OCI-LY3 (cell line): ENCODE measurements around the gene VMP1.
A peak's percentile ranks its signal among the peaks of the same experiment; 100 is the strongest.
"Not testable (repeated sequence)": the region's sequence is repeated elsewhere in the genome, so short reads cannot be mapped to it uniquely, and the experiment has no call there.

Experiments
- H2AFZ ChIP-seq: fragments of 200-600, 300-600 bp; shearing (Covaris generic); 2 replicates; pipeline ENCODE4 v1.6.0; 2014; ENCODE audit warnings: antibody characterized with exemption, low read depth, low read length
- H3K27ac ChIP-seq: fragments of 200-600, 300-600 bp; sonication (generic); 2 replicates; pipeline ENCODE4 v1.5.1; 2014; ENCODE audit warnings: mild to moderate bottlenecking, low read length, moderate library complexity, mixed read lengths
- H3K27me3 ChIP-seq: fragments of 200-600, 300-600 bp; sonication (generic); 2 replicates; pipeline ENCODE4 v1.6.1; 2014; ENCODE audit warnings: low read depth, low read length, mixed read lengths
- H3K36me3 ChIP-seq: fragments of 200-600, 300-600 bp; sonication (generic); replicated peaks from 2 replicates; pipeline ENCODE3; 2014; ENCODE audit warnings: low read depth, low read length, mixed read lengths
- H3K4me1 ChIP-seq: fragments of 300-600, 200-600 bp; sonication (generic); 2 replicates; pipeline ENCODE4 v1.6.1; 2014; ENCODE audit warnings: low read length, mixed read lengths
- H3K4me2 ChIP-seq: fragments of 200-600, 300-600 bp; sonication (generic); 2 replicates; pipeline ENCODE4 v1.6.1; 2014; ENCODE audit warnings: low read length, mixed read lengths
- H3K4me3 ChIP-seq: fragments of 300-600, 200-600 bp; sonication (generic); 2 replicates; pipeline ENCODE4 v1.5.1; 2014; ENCODE audit warnings: antibody characterized with exemption, mild to moderate bottlenecking, low read length, moderate library complexity
- H3K79me2 ChIP-seq: fragments of 300-600, 200-600 bp; shearing (Covaris generic); 2 replicates; pipeline ENCODE4 v1.6.1; 2014; ENCODE audit warnings: mild to moderate bottlenecking, low read length, mixed read lengths
- H3K9ac ChIP-seq: fragments of 300-600, 200-600 bp; shearing (Covaris generic); 2 replicates; pipeline ENCODE4 v1.6.0; 2014; ENCODE audit warnings: mild to moderate bottlenecking, low read length, moderate library complexity
- H3K9me3 ChIP-seq: fragments of 200-600, 300-600 bp; shearing (Covaris generic); 2 replicates; pipeline ENCODE4 v1.6.1; 2014; ENCODE audit warnings: low read length, mixed read lengths; ENCODE audit not compliant: insufficient read depth
- H4K20me1 ChIP-seq: fragments of 200-600, 300-600 bp; sonication (generic); 2 replicates; pipeline ENCODE4 v1.6.1; 2016; ENCODE audit warnings: low read length, mixed read lengths; ENCODE audit not compliant: insufficient read depth
- CTCF ChIP-seq: fragments of 200-600, 300-600 bp; sonication (generic); IDR thresholded peaks from 2 replicates; pipeline ENCODE4 v1.5.1; 2014; ENCODE audit warnings: antibody characterized with exemption, low read length, low read depth
- EZH2phosphoT487 ChIP-seq: fragments of 200-600 bp; shearing (Covaris generic); IDR thresholded peaks from 2 replicates; pipeline ENCODE4 v1.6.1; 2018; ENCODE audit warnings: antibody characterized with exemption, mixed run types, low read depth

Gene VMP1

GRCh38 chr17:59838052-59838916 is 130.8 kb downstream of the VMP1 start:
- no peak for TF ChIP-seq EZH2phosphoT487
- TF ChIP-seq CTCF = no peak
- Histone ChIP-seq H4K20me1 (peaks cover 29% of the 10 kb centered on the region), H3K79me2 (peaks cover 53% of the 10 kb centered on the region), H3K36me3 (peaks cover 36% of the 10 kb centered on the region), H3K27me3 (peaks cover 14% of the 10 kb centered on the region; the same call in 1 of the 2 replicates), H3K9ac (peak overlapping the region; percentile 99), H3K4me3 (peak overlapping the region; percentile 96), H3K9me3 (no peaks in the 10 kb centered on the region), H3K27ac (peak overlapping the region; percentile 99), H3K4me2 (peak overlapping the region; percentile 75), H3K4me1 (peaks cover 40% of the 10 kb centered on the region), H2AFZ (no peak overlapping the region)

GRCh38 chr17:59839651-59840328 is 132.3 kb downstream of the VMP1 start:
- peaks cover 36% of the 10 kb centered on the region for H3K36me3 ChIP-seq
- peaks cover 48% of the 10 kb centered on the region for H3K79me2 ChIP-seq
- peak overlapping the region; percentile 99 for H3K9ac ChIP-seq
- H3K9me3 ChIP-seq = no peaks in the 10 kb centered on the region
- TF ChIP-seq EZH2phosphoT487 = no peak
- TF ChIP-seq CTCF = no peak
- peak overlapping the region; percentile 99 for H3K27ac ChIP-seq
- H3K27me3 ChIP-seq = peaks cover 14% of the 10 kb centered on the region; the same call in 1 of the 2 replicates
- peak overlapping the region; percentile 75 for H3K4me2 ChIP-seq
- H4K20me1 ChIP-seq = peaks cover 29% of the 10 kb centered on the region
- H3K4me3 ChIP-seq = peak overlapping the region; percentile 96
- H3K4me1 ChIP-seq = peaks cover 48% of the 10 kb centered on the region
- no peak overlapping the region for H2AFZ ChIP-seq

- H3K27ac ChIP-seq = peak overlapping the region; percentile 99
- H3K4me1 ChIP-seq = peaks cover 51% of the 10 kb centered on the region
- peaks cover 48% of the 10 kb centered on the region for H3K79me2 ChIP-seq
Measured at GRCh38 chr17:59840329-59841090, 133.1 kb downstream of the VMP1 start.

GRCh38 chr17:59841091-59841881 is 133.8 kb downstream of the VMP1 start:
- Histone ChIP-seq H3K79me2 (peaks cover 47% of the 10 kb centered on the region), H3K36me3 (peaks cover 36% of the 10 kb centered on the region), H3K27me3 (peaks cover 14% of the 10 kb centered on the region; the same call in 1 of the 2 replicates), H3K9ac (peak overlapping the region; percentile 99), H4K20me1 (peaks cover 29% of the 10 kb centered on the region), H3K4me1 (peaks cover 52% of the 10 kb centered on the region), H3K27ac (peak overlapping the region; percentile 99), H3K4me3 (peak overlapping the region; percentile 96), H3K4me2 (peak overlapping the region; percentile 75)
- H3K9me3 ChIP-seq, H2AFZ ChIP-seq: not testable (repeated sequence)

More at GRCh38 chr17:59840329-59841090, 133.1 kb downstream of the VMP1 start:
- Histone ChIP-seq H3K27me3 (peaks cover 14% of the 10 kb centered on the region; the same call in 1 of the 2 replicates), H4K20me1 (peaks cover 29% of the 10 kb centered on the region), H3K4me2 (peak overlapping the region; percentile 75), H2AFZ (no peak overlapping the region), H3K9ac (peak overlapping the region; percentile 99), H3K36me3 (peaks cover 36% of the 10 kb centered on the region), H3K4me3 (peak overlapping the region; percentile 96), H3K9me3 (no peaks in the 10 kb centered on the region)
- TF ChIP-seq EZH2phosphoT487 (no peak), CTCF (no peak)

GRCh38 chr17:59841882-59842263 is 134.4 kb downstream of the VMP1 start:
- Histone ChIP-seq H3K4me3 (peak overlapping the region; percentile 96), H4K20me1 (peaks cover 29% of the 10 kb centered on the region), H3K27ac (peak overlapping the region; percentile 99), H3K79me2 (peaks cover 46% of the 10 kb centered on the region), H3K27me3 (peaks cover 14% of the 10 kb centered on the region; the same call in 1 of the 2 replicates), H3K4me1 (peaks cover 52% of the 10 kb centered on the region), H3K9ac (peak overlapping the region; percentile 99), H3K36me3 (peaks cover 36% of the 10 kb centered on the region), H3K4me2 (peak overlapping the region; percentile 75)
- H2AFZ ChIP-seq, H3K9me3 ChIP-seq: not testable (repeated sequence)
